ENCODE measurements around the gene RAMP3.

- no peak for TF ChIP-seq EZH2 (IDR thresholded peaks at IDR 0.05)
- no peak for TF ChIP-seq POLR2AphosphoS5 (IDR thresholded peaks at IDR 0.05; ENCODE audit: borderline replicate concordance, low read depth, low read length)
Observed at GRCh38 chr7:45190406-45191165, 33.0 kb downstream of the RAMP3 start.

Measured in SK-N-MC (cell line).